GM12878 (cell line): ENCODE measurements around the gene RAB13. TPM values are rescaled to one million over a fixed set of nuclear protein-coding genes. Genes with fewer than 3 reads are reported as not detected.

Source experiments
- E2F4 ChIP-seq: IDR thresholded peaks from 2 replicates; pipeline ENCODE4 v1.6.1; 2012; ENCODE audit warnings: low read depth, low read length, improper control_type of control experiment
- EED ChIP-seq: sonication (generic); IDR thresholded peaks from 2 replicates; pipeline ENCODE4 v1.6.1; 2016; ENCODE audit warnings: antibody characterized with exemption, low read depth
- ELK1 ChIP-seq: IDR thresholded peaks from 2 replicates; pipeline ENCODE4 v1.6.1; 2012; ENCODE audit warnings: low read depth, low read length, improper control_type of control experiment
- MYC ChIP-seq: IDR thresholded peaks from 2 replicates; pipeline ENCODE4 v1.6.1; 2011; ENCODE audit warnings: mild to moderate bottlenecking, low read length, moderate library complexity, inconsistent platforms; ENCODE audit not compliant: insufficient read depth, insufficient replicate concordance, insufficient read length, severe bottlenecking
- RELB ChIP-seq: fragments of 450-650 bp; IDR thresholded peaks from 2 replicates; pipeline ENCODE4 v1.6.1; 2017; ENCODE audit warnings: low read depth, mild to moderate bottlenecking, moderate library complexity
- ZBTB11 ChIP-seq: fragments of 450-650 bp; formaldehyde crosslinking; IDR thresholded peaks from 2 replicates; pipeline ENCODE4 v1.5.0; 2022; ENCODE audit warnings: mild to moderate bottlenecking, missing genetic modification characterization
- polyA plus RNA-seq, 11 experiments: library from polyadenylated mRNA; depleted of rRNA in 4 of 11; unstranded in 6 of 11; stranded (reverse) in 5 of 11; fragments of >200 nt; fragmentation: Nextera tagmentation in 4 of 11; fragmentation: Illumina TruSeq in 1 of 11; extraction: Ambion mirVana in 4 of 11; extraction: Trizol in 1 of 11; gene quantifications; 1 replicate in 1 of 11; 2 replicates in 10 of 11; pipeline versions ENCODE4 v1.2.1 to v1.2.3, GENCODE V29; 2011 to 2016; ENCODE audit warnings: inconsistent platforms in 2 of 11, missing spikeins in 2 of 11, low read depth in 1 of 11
- total RNA-seq, 4 experiments: library from RNA; depleted of rRNA in 3 of 4; stranded (reverse); fragments of >200 nt in 3 of 4; fragmentation: Illumina TruSeq in 1 of 4; extraction: Trizol in 1 of 4; gene quantifications; 2 replicates each; pipeline versions ENCODE4 v1.2.1 to v1.2.3, GENCODE V29; 2013 to 2021

Gene RAB13
- total and polyA plus RNA-seq, 10 of the 15 experiments (the other 5 are each of a cell fraction or from before 2014, with no cell fraction given): 0.75 to 30.7 (median 15.9) TPM

GRCh38 chr1:153963030-153963849, 22.9 kb downstream of the RAB13 start, which contains the start of gene SLC39A1 (continued):
- TF ChIP-seq E2F4: no peak
- TF ChIP-seq RELB: peak; percentile 56
- TF ChIP-seq ZBTB11 (CRISPR knock-in tag): no peak
- peak; percentile 2; the same call in 1 of the 2 replicates for TF ChIP-seq EED
- TF ChIP-seq MYC: no peak
- TF ChIP-seq ELK1: peak; percentile 38; the same call in 1 of the 2 replicates
